GM19238 (cell line): Measurements from ENCODE around the gene ARID1B.

Source experiments
- DNase-seq: peaks from one replicate; pipeline ENCODE4 v3.0.0; 2011; ENCODE audit warnings: low spot score; ENCODE audit not compliant: insufficient read length

Gene ARID1B

DNA sequence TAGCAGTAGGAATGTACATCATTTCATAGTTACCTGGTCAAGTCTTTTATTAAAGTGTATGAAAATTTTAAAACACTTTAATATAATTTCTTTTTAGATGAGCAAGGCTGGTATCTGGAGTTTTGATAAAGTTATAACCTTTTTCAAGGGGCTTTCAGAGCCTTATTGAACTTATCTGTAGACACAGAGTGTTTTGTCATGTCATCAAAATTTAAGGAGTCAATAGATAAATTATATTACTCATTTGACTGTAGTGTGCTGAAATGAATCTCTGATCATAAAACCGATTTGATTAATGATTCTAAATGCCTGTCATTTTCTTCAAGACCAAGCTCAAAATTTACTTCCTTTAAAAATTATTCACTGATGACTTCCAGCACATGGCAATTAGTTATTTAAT, 125.6 kb downstream of the ARID1B start:
- no peak for DNase-seq

- no peak for DNase-seq
These were observed 127.2 kb downstream of the ARID1B start for GRCh38 chr6:156904176-156904967.

GRCh38 chr6:156905801-156906200, 128.6 kb downstream of the ARID1B start:
- no peak for DNase-seq

DNA sequence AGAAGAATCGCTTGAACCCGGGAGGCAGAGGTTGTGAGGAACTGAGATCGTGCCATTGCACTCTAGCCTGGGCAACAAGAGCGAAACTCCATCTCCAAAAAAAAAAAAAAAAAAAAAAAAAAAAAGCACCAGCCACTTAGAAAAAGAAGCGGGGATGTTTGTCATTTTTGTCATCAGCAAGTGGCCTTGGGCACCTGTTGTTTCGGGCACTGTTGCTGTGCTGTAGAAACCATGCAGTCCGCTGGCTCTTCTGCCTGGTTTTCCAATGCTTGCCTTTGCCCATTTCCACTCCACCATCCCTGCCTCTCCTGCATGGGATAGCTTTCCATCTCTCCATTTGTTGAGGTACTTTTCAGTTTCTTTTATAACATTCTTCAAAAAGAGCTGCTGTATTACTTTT, 129.3 kb downstream of the ARID1B start:
- no peak for DNase-seq

DNA sequence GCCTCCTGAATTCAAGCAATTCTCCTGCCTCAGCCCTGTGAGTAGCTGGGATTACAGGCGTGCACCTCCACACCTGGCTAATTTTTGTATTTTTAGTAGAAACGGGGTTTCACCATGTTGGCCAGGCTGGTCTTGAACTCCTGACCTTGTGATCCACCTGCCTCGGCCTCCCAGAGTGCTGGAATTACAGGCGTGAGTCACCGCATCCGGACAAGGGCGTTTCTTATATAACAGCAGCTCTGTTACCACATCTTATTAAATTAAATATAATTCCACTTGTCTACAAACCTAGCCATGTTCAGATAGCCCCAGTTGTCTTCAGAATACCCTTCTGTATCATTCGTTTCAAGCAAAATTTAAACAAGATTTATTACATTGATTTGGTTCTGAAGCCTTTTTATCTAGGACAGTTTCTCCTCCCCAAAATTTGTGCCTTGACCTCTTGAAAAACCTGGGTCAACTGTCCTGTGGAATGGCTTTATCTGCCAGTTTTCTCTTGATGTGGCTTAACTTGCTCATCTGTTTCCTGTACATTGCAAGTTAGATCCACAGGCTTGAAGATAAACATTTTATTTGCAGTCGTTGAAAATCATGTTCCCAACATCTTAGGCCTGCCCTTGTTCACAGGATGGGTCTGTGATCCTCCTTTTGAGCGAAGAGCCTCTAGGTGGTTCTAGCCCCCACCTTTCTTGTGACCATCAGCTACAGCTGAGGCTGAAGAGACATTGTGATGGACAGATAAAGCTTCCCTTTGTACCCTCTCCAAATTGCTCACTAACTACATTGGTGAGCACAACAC, 132.2 kb downstream of the ARID1B start:
- no peak for DNase-seq

DNA sequence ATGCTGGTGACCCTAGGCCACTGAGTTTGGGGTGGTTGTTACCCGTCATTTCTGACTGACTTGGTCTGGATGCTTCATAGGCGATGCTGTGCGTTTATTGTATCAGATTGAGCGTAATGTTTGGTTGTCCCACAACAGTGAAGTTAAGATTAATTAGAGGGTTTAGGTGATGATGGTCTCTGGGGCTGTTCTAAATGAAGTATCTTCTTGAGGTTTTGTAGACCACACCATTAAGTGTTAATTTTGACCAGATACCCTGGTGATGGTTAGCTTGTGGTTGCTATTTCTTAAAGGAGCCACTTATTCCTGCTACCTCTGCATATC, 132.8 kb downstream of the ARID1B start:
- no peak for DNase-seq

GRCh38 chr6:156910938-156911337, 133.8 kb downstream of the ARID1B start:
- no peak for DNase-seq

DNA sequence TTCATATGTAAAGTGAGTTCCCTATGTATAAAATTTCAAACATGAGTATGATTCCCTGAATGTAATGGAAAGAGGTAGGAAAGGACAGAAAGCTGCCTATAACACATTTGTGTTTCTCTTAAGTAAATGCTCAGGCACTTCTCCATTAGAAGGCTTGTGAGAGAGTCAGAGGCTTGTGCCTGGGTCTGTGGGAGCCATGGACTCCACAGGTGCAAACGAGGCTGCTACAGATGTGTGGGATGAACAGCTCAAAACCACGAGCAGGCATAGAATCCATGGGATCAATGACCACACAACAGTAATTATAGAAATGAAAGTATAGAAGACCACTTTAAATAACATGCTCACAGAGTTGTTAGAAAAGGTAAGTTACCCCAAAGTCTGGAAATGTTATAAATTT, 134.4 kb downstream of the ARID1B start:
- no peak for DNase-seq

GRCh38 chr6:156912431-156912830, 135.3 kb downstream of the ARID1B start:
- no peak for DNase-seq

DNA sequence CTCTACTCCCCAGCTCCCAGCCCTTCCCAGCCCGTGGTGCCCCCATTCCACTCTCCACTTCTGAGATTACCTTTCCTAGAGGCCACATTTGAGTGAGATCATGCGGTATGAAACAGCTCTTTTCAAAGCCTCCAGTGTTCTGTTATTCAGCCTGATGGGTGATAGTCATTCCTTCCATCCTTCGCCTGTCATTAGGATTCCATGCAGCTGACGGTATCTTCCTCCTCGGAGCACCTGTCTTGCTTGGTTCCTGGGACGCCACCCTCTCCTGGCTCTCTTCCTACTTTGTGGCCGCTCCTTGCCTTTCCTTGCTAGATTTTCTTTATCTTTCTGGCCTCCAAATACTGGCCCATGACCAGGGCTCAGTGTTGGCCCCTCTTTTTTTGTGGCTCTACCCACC, 137.0 kb downstream of the ARID1B start:
- DNase-seq: no peak

DNA sequence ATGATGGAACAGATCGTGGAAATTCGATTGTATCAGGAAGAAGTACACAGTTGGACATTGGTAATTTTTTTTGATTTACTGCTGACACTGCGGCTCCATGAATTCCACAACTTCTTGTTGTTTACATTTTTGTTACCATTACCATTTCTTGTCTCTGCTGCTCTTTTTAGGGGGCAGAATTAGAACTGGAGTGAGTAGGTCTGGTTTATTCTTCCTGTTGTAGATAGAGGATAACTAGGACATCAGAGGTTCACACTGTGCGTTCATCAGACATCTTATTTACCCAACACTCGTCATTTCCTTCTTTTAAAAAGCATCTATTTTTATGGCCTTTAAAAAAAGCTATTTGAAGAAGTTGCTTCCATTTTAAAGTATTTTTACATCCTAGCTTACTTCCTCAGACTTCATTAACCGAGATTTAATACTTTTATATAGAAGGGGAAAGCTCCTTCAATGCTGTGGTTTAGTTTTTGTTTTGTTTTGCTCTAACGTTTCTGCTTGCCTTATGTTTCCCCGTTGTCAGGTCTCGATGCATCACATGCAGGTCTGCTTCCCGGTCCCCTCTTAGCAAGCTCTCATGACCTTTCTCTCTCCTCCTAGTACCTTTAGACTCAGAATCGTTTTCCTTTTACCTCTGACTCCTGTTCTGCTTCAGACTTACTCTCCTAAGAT, 139.1 kb downstream of the ARID1B start:
- no peak for DNase-seq

DNA sequence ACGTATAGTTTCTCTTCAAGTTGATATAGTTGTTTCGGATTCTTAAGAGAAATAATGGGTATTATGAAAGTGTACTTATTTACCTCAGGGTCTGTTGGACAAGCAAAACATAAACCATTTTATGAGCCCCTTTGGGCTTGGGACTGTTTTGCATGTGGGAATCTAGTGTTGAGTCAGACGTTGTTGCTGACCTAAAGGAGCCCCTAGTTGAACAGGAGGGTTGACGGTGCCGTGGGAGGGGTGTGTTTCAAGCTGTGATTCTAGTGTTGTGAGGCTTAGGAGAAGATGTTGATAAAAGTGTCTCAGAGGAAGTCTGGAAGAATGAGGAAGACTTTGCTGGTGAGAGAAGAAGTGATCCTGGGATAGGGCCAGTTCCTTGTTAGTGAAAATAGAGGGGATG, 140.0 kb downstream of the ARID1B start:
- DNase-seq: no peak

GRCh38 chr6:156918647-156919046, 141.5 kb downstream of the ARID1B start:
- DNase-seq: no peak

DNA sequence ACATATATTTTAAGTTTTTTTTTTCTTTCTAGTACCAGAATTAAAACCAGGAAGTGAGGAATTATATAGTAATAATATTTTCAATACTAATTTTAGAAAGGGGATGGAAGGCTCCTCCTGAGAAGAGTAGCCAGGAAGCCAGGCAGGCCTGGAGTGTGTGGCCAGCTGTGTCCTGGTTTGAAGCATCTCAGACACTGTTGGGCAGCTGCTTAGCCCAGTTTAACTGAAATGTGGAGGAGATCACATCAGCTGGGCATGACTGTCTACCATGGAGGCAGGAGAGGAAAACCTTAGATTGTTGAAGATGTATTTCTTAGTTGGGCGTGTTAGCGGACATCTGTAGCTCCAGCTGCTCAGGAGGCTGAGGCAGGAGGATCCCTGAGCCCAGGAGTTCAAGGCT, 142.2 kb downstream of the ARID1B start:
- no peak for DNase-seq

DNA sequence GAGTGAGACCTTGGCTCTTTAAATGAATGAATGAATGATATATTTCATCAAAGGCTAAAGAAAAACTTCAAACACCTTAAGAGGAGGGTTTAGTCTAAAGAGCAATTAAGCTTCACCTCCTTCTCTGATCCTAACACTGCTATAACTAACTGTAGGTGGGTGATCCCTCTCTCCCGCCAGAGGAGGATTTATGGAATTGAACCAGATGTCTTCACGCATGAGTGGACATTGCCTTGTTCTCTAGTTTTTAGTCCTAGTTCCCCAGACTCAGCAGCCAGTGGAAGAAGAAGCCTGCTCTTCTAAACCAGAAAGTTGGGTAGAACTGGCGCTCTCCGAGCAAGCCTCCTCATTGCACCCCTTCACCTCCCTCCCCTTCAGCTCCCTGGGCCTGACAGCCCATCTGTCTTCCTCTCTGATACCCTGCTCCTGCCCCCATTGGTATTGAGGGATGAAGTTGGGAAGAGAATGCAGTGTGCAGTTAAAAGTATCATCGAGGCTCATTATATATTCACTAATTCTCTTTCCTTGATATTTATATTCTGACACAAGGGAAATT, 142.7 kb downstream of the ARID1B start:
- no peak for DNase-seq

GRCh38 chr6:156924246-156924645, 147.1 kb downstream of the ARID1B start:
- DNase-seq: no peak

DNA sequence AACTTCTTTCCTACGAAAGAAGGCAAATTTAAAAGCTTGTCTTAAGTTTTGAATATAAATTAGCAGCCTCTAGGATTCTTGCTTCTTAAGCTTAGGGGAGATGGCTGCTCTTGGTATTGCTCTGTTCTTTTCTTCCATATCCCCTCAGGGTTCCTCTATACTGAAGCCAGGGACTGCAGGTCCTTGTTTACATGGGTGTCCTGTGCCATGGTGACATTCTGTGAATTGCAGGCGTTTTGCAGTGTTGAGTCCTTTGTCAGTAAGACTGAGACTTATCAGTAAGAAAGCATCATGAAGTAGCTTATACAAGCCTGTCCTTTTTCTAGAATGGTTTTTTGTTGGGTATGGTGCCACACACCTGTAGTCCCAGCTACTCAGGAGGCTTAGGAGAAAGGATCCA, 147.8 kb downstream of the ARID1B start:
- DNase-seq: no peak

DNA sequence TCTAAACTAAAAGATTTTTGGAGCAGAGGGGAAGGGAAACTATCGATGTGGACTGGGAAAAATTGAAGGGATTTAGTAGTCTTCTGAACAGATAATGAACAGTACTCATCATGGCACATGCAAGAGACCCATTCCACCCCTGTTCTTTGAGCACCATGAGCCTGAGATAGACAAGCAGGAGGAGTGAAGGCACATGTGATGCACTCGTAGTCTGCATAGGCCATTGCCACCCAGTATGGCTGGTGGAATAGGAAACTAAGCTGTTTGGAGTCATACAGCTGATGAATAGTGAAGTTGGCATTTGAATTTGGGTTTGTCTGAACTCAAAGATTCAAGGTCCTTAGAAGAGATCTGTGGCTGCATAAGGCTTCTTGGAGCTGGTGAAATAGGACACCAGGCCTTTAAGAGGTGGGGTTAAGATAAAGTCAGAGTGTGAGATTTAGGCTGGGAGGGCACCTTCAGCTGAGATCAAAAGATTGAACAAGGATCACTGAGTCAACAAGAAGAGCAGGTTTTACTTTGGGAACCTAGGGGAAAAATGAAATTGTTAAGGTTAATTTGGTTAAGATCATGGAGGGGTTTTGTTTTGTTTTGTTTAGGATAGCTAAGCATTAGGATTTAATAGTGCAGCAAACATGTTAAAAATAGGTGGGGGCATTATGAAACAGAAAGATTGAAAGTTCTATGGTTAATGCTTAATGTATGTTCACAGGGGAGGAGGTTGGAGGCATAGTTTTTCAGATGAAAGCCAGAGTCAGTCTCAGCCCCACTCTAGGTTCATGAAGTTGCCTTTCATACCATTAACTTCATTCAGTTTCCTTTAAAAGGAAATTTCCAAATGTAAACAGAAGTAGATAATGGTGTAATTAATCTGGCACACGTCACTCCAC, 148.8 kb downstream of the ARID1B start:
- no peak for DNase-seq

DNA sequence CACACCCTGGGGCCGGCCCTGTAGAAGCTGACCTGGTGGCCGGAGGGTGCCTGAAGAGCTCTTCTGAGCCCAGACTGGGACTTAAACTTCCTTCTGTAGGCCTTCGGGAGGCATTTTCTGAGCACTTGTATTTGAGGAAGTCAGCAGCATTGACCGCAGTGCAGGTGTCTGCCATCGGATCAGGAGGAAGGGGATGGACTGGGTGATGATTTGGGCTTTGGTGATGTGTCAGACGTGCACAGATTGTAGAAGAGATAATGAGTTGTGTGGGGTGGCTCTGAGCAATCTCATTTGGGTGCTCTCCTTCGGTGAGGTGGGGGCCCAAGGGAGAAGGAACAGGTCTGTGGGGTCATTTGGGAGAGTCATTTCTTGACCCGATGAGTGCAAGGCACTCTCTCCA, 150.9 kb downstream of the ARID1B start:
- no peak for DNase-seq

DNA sequence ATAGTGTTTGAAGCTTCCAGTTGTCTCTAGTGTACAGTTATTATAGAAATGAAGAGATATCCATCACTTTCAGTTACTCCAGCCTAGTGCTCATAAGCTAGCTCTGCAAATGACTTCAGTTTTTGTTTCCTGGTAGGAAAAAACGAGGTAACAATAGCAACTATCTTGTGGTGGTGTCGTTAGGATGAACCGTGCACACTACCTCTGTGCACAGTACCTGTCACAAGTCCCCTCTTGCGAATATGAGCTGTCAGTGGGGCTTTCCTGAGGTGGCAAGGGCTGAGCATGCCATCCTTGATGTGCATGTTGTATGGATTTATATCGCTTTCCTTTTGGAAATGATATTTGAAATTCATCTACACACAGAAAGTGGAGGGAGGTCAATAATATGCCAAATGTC, 151.8 kb downstream of the ARID1B start:
- DNase-seq: no peak

DNA sequence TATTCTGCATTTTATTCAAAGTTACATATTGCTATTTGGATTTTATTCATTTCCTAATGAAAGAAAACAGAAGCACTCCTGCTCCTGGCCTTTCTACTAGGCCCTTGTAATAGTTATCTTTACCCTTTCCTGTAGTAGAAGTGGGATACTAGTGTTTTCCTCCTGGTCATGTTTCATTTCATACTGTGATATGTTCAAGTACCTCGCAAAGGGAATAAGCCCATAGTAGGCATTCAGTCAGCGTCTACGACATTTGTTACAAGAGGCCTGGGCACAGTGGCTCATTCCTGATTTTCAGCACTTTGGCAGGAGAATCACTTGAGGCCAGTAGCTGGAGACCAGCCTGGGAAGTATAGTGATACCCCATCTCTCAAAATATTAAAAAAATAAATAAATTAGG, 154.1 kb downstream of the ARID1B start:
- DNase-seq: no peak
